GM04503 (cell line): ENCODE results near the gene SLF1.

Source experiments
- DNase-seq: peaks from one replicate; pipeline ENCODE4 v3.0.0-alpha.2; 2012; ENCODE audit warnings: low read depth

Gene SLF1

DNA sequence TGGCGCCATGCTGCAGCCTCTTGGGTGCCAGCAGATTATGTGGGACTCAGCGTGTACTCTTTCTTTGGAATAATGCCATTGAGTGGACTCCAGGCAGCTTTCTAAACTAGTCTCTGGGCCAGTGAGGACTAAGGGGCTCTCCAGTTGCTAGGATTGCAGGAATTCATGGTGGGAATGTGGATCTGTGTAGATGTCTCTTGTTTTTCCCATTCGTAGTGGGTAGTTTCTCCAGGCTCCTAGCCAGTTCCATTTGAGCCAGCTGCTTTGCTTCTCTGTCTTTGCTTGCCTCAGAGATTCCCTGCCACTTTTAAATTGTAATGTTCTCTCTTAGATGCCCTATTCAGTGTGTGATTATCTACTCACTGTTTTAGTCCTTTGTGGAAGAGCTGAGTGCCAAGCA is 42.6 kb downstream of the SLF1 start:
- DNase-seq = no peak

DNA sequence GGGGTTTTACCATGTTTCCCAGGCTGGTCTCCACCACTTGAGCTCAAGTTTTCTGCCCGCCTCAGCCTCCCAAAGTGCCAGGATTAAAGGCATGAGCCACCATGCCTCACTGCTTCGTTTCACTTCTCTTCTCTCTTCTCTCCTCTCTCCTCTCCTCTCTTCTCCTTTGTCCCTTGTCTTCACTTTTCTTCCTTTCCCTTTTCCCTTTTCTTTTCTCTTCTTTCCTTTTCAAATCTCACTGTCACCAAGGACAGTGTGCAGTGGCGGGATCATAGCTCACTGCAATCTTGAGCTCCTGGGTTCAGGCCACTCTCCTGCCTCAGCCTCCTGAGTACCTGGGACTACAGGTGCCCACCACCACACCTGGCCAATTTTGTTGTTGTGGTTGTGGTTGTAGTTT is 49.5 kb downstream of the SLF1 start:
- DNase-seq = no peak

DNA sequence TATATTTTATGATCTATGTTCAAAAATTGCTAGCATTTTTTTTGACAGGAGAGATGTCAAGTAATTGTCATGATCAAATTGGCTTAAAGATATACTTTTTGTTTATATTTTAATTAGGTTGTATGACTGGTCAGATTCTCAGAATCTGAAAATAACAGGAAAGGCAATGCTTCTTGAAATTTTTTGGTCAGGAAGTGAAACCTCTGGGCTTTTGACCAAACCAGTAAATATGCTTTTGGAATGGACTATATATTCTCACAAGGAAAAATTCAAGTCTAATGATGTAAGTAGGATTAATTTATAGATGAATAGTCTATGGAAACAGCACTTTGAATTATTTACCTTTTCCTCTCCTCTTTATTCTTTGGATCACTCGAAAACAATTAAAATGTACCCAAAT is 52.3 kb downstream of the SLF1 start:
- DNase-seq = no peak

DNA sequence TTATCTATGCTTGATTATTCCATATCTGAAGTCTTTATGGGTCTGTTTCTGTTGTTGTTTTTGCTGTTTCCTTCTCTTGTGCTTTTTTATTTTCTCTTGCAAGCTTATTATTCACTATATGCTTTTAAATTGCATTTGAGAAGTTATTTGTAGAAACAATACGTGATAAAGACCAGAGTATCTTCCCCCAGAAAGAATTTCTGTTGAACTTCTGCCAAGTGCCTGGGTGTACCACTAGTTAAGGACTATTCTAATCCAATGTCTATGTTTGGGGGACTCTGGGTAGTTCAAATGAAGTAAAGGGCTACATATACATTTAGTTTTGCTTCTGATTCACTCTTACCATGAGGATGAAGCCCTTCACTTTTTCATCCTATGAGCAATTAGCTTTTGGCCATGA is 54.3 kb downstream of the SLF1 start:
- no peak for DNase-seq

DNA sequence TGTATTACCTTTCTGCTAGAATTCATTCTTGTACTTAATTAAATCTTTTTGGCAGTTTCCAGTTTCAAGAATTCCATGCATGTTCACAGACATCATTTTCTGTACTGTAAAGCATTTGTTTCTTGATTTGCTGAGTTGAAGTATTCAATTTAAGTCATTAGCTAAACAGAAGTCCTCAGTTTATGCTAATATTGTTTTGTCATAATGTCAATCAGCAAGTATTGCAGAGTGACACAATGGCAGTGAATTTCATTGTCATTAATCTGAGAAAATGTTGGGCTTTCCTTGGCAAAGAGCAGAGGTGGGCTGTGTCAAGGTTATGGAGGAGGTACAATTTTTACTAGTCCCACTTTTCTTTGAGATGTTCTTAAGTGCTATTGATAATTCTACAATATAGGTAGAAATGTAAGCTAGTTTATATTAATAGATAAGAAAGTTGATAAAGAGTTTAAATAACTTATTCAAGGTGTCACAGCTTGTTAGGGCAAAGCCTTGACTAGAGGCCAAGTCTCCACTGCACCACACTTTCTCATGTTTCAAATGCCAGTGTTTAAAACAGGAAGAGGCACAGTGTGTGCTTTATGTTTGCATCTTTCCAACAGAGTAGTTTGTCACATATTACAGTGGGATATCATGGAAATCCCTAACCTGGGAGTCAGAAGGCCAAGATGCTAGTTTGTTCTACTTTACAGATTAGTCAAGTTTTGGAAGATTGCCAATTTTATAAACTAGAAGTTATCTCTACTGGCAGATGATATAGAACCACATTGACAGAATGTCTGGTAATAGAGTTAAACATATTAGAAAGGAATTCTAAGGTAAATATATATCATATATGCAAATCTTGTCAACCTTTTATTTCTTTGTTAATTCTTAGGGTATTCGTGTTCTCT is 56.3 kb downstream of the SLF1 start:
- no peak for DNase-seq

DNA sequence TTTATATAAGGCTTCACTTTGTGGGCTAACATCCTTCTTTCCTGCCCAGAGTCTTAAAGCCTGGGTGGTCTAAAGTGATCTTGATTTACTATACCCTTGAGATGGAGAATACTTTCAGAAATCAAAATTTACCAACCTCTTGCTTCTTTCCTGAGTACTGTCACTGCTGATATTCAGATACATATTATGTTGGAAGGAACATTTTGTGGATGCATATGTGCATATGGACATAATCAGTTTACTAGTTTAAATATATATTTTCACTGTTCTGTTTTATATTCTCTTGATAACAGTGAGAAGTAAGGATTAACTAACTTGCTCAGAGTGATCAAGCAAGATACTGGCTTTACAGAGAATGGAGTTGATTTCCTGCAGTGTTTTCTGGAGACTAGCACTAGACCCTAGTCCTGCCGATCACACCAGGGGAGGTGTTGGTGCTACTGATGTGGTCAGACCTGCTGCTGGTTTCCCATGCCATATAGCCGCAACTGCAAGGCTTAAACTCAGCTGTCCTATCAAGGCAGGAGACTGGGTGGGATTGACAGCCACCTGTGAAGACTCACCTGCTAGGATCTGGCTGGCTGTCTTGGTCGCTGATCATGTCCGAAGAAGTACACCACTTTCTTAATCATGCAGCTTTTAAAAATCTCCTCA is 57.6 kb downstream of the SLF1 start:
- no peak for DNase-seq

DNA sequence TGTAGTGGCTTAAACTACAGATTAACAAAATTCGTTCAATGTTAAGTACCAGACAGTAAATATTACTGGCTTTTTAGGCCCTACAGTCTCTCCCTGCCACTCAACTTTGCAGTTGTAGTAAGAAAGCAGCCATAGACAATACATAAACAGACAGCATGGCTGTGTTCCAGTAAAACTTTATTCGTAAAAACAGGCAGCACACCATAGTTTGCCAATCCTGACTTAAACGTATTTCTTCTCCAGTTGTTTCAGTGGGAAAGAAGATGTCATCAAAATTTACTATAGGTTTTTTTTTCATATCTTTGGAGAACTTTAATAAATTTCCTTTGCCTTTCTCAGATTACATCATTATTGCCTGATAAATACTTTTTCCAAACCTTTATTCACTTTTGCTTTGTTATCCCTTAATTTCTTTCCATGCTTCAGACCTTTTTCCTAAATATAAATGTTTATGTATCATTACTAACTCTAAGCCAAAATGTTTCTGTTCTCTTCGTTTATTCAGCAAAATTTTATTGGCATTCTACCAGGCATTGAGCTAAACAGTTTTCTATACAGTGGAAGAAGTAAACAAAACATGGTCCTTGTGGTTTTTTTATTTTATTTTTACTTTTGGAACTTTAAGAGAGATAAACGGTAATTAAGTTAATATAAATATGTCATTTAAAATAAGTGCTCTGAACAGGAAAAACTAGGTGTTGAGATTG is 64.5 kb downstream of the SLF1 start:
- DNase-seq = no peak

DNA sequence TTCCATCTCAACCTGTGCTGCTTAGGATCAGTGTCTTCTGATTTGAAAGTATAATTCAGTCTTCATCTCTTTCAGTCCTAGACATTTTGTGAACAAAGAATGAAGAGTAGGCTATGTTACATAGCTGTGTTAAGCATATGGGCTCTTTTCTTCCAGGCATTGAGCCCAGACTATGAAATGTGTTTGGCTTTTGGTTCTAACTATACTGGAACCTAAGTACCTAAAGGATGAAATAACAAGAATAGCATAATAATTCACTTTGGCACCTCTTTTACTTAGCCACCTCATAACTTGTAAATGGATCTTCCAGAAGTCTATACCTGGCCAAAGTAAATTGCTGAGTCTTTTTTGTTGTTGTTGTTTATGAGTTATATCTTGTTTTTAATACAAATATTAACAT is 71.4 kb downstream of the SLF1 start:
- DNase-seq = no peak

DNA sequence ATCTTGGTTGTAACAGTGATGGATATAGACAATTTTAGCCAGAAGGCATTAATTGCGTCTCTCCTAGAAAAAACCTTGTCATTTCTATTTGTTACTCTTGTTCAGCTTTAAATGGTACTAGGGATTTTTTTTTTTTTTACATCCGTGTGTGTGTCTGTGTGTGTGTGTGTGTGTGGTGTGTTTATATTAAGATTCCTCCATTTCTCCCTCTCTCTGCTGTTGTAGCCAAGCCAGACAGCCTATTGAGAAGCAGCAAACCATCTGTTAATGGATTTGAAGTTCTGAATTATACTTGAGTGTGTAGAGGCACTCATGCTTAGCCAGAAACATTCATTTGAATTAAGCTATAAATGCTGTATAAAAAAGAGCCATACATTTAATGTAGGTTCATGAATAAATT is 72.3 kb downstream of the SLF1 start:
- no peak for DNase-seq

DNA sequence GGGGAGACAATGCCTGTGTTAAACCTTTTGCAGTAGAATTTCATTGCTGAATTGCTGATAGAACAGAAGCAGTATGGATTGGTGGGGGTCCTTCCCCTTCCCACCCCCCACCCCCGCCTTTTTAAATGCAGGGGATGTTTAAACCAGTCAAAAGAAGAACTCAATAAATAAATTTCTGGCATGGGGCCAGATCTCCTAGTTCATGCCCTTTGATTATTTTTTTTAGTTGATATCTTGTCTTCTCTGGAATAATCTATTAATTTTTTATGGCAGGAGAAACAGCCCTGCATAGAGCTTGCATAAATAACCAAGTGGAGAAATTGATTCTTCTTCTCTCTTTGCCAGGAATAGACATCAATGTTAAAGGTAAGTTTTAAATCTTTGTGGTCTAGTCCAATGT is 72.8 kb downstream of the SLF1 start:
- DNase-seq = no peak

DNA sequence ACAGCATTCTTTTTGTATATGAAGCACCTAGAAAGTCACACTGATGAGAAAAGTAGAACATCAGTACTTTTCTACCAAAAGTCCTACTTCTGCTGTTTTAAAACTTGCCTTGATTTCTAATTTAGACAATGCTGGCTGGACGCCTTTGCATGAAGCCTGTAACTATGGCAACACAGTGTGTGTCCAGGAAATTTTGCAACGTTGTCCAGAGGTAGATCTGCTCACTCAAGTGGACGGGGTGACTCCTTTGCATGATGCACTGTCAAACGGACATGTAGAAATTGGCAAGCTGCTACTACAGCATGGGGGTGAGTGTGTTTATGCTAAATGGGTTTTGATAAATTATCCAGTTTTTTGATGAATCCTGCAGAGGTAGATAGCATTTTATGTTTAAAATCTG is 73.5 kb downstream of the SLF1 start:
- peak; percentile 21 for DNase-seq

DNA sequence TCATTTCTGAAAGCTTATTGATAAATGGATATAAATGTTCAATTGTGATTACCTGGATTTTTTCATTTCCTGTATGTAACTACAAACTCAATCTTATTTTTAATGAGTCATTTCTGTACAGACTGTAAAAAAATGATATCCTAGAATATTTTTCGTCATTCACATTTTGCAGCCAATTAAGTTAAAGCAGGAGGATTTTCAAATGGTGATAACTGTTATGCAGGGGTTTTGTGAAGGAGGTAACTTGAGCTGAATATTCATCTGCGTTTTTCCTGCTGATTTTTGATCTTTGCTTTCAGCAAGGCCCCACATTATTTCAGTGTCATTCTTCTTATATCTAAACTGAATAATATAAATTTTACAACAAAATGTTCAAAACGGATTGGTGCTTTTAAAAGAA is 74.1 kb downstream of the SLF1 start:
- no peak for DNase-seq

DNA sequence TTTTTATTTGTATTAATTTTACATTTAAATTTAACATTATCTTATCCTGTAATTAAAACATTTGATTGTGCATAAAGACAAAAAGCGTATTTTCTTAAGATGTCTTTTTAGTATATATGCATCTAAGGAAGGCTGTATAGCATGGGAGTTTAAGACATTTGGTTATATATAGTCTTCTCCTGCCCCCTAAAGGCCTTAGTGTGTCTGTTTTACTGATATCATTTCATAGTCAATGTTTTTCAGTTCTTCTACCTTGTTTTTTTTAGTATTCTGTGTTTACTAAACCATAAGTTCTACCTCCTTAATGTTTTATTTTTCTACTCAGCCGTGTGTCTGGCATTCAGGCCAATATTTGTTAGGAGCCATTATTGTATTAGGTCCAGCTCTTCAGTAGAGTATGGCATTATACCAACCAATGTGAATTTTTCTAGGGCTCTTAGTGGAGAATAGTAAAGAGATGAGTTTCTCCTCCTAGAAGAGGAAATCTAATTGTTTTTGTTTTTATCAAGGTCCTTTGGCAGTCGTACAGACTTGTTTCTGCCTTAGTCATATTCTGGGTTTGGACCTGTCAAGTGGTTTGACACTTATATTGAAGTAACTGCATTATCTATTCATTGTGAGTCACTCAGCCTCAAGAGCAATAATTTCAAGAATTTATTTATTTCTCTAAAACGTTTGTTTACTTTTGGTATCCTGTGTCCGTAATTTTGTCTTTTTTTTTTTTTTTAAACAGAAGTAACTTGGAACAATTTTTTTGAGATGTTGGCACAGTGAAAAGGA is 74.8 kb downstream of the SLF1 start:
- DNase-seq = peak; percentile 97

DNA sequence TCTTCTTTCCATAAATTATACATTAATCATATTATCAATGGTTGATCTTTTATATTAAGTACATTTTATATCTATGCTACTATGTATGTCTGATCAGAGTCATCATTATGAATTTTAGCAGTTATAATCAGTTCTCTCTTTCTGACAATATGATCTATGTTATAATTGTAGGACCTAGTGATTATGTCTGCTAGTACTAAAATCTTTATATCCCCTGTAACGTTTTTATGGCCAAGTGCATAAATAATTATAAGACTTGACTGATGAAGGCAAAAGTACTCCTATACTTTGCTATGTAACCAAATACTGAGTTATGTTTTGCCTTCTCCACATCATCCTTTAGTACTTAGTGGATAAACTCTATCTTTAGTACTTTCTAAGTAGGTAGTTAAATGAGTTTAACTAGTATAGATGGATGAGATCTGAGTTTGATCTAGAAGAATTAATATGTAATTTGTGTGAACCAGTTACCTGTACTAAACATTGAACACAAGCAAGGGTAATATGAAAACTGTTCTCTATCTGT is 75.4 kb downstream of the SLF1 start:
- no peak for DNase-seq

DNA sequence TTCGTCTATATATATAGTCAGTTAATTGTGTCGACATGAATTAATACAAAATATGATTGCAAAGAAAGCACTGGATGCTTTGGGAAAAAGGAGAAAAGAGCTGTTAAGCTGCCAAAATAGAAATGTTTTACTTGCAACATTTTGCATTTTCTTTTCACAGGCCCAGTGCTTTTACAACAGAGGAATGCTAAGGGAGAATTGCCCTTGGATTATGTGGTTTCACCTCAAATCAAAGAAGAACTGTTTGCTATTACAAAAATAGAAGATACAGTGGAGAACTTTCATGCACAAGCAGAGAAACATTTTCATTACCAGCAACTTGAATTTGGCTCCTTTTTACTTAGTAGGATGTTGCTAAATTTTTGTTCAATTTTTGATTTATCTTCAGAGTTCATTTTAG is 76.2 kb downstream of the SLF1 start:
- DNase-seq = peak; percentile 44

DNA sequence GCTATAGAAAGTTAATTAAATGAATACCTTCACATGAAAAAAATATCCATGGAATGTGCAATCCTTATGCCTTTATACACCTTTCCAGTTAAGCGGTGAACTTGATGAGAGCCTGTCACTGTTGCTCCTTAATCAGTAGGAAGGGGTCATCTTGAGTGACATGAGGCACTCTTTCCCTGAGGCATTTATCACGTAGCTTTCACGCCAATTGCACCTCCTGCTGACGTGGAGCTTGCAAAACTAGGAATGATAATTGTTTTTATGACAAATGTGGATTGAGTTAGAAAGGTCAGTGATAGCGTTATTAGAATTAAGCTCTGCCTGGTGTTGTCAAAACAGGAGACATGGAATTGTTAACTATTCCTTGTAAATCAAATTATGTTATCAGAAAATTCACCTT is 79.7 kb downstream of the SLF1 start:
- no peak for DNase-seq

DNA sequence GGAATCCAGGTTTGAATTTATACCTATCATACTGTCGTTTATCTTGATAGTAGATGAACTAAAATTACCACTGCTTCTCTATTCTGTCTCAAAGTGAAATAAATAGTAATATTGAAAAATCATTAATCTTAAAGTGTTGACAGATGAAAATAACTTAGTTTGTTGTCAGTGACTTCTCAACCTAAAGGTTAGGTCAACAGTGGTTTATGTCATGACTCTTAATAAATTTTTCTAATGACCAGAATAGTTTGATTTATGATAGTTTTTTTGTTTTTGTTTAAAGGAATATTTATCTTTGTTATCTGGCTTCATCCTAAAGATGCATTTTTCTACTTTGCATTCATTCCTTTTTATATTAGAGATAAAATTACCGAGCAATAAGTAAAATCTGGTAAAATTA is 81.1 kb downstream of the SLF1 start:
- DNase-seq = no peak

DNA sequence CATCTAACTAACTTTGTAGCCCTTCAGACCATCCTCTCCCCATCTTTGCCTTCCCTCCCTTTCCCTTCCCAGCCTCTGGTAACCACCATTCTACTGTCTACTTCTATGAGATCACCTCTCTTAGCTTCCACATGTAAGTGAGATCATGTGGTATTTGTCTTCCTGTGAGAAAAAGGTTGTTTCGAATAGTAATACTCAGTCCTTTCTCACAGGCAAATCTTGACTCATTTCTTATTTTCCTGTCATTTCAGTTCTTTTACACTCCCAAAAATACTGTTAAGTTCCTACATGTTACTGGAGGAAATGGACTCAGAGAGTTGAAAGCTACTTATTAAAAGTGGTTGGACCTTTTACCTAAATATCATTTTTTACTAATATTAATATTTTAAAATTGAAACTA is 82.1 kb downstream of the SLF1 start:
- no peak for DNase-seq

DNA sequence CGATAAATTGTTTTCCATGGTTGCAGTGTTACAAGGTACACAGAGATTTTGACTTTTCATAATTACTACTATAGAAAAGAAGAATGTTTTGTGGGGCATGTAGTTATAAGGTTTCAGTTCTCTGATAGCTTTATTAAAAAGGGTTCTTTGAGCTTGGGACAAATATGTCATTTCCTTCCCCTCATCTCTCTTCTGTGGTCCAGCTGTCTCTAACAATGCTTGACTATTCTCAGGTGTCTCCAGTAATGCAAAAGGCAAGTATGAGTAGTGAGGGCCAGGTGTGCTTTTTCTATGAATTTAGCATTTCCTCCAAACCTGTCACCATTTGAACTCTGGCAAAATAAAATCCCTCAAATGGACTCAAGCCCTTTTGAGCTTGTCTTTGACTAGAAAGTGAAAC is 84.3 kb downstream of the SLF1 start:
- DNase-seq = no peak

DNA sequence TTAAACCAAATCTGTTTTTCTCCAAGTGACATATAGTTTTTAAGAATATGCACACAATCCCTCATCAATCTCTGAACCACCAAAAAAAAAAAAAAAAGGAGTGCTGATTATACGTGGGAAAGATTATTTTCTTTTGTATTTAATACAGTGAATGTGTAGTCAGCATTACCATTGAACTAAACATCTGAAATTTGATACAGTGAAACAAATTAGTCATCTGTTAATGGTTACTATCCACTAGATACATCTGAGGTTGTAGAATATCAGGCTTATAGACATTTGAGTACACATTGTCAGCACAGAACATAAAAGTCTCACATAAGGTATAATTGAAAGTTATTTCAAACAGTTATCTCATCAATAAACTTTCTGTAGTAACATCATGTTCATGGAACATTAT is 87.0 kb downstream of the SLF1 start:
- no peak for DNase-seq

DNA sequence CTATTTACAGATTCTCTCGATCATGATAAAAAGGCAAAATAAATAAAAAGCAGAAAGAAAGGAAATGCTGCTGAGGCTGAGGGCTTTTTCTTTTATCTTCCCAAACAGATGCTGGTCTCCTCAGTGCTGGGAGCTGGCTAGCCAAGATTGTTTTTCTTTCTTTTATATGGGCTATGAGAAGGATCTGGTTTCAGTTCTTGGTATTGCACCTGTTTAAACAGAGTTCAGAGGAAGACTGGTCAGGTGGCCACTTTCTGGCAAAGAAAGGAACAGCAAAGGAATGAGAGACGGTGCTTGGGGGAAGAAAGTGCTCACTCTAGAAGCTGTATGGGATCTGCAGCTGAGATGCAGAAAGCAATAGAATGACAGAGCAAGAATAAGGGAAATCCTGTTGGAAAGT is 88.9 kb downstream of the SLF1 start:
- DNase-seq = no peak

DNA sequence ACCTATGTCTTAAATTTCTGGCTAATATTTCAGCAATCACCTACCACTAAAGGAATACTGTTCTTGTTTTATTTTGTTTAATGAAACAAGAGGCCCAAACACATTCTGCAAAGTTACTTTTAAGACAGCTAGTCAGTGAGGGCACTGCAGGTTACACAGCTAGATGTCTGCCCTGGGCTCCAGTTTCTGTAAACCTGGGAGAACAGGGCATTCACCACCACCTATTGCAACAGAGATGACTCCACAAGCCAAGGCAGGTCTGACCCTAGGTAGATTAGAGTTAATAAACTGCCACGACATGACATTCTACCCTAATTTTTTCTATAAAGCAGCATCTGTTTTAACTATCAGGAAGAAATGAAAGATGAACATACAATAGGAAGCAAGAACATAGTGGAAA is 90.8 kb downstream of the SLF1 start:
- no peak for DNase-seq
